ENCODE measurements around the gene LSM10.

GRCh38 chr1:36433102-36433501 is 35.4 kb upstream of the LSM10 start:
- TF ChIP-seq NFRKB (IDR thresholded peaks at IDR 0.05) (no peak), TARDBP (IDR thresholded peaks at IDR 0.05) (no peak), FOXK2 (IDR thresholded peaks at IDR 0.05) (no peak), FOXA1 (IDR thresholded peaks at IDR 0.05) (no peak), ELF4 (IDR thresholded peaks at IDR 0.05) (no peak), PKNOX1 (IDR thresholded peaks at IDR 0.05) (no peak), ZNF384 (IDR thresholded peaks at IDR 0.05) (no peak), CTBP1 (IDR thresholded peaks at IDR 0.05; ENCODE audit: borderline replicate concordance) (no peak), FOXM1 (IDR thresholded peaks at IDR 0.05; ENCODE audit: borderline replicate concordance) (no peak), SP1 (IDR thresholded peaks at IDR 0.05) (no peak), BHLHE40 (IDR thresholded peaks at IDR 0.05; ENCODE audit: borderline replicate concordance) (no peak), L3MBTL2 (conservative IDR thresholded peaks at IDR 0.05) (no peak), HDGF (IDR thresholded peaks at IDR 0.05; ENCODE audit: borderline replicate concordance) (no peak)

Data from HEK293T (cell line).